H7 (cell line): ENCODE results near the gene NCF4. TPM values are rescaled to one million over a fixed set of nuclear protein-coding genes. Genes with fewer than 3 reads are reported as not detected.

ENCODE experiments used
- DNase-seq: peaks from one replicate; pipeline ENCODE4 v3.0.0; 2012
- H3K27me3 ChIP-seq: 2 replicates; pipeline ENCODE4 v1.6.0; 2011; ENCODE audit warnings: mild to moderate bottlenecking, low read length; ENCODE audit not compliant: control insufficient read depth, insufficient read depth
- H3K36me3 ChIP-seq: replicated peaks from 2 replicates; pipeline ENCODE4 v1.5.1; 2011; ENCODE audit warnings: low read length; ENCODE audit not compliant: control insufficient read depth, insufficient read depth
- H3K4me3 ChIP-seq: 2 replicates; pipeline ENCODE4 v1.5.1; 2011; ENCODE audit warnings: low read depth, mild to moderate bottlenecking, control low read depth, low read length, moderate library complexity; ENCODE audit not compliant: insufficient read depth
- total RNA-seq: library from RNA; depleted of rRNA; stranded (reverse); fragments of >200 nt; shearing (Covaris generic); gene quantifications from 2 replicates; pipeline ENCODE4 v1.2.3, GENCODE V29; 2014

The NCF4 gene
- total RNA-seq, 1 experiment from 2014 or later = not detected

DNA sequence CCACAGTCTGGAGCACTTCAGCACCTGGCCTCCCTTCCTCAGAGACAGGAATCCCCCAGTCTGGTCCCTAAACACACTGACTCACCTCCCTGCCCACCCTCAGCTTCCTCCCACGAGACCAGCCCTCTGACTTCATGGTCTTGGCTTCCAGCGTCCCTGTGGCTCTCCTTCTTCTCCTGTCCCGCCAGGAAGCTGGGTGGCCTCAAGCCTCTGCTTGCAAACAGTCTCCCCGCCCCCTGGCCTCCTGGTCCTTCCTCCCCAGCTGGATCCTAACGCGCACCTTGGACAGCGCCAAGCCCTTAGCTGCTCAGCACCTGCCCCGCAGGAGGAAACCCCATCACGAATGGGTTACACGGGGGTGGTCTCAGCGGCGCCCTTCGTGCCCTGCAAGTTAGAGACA, 4.5 kb downstream of the NCF4 start:
- no peak overlapping the region for H3K4me3 ChIP-seq
- no peaks in the 10 kb centered on the region for H3K36me3 ChIP-seq
- DNase-seq = peak; percentile 64
- no peaks in the 10 kb centered on the region for H3K27me3 ChIP-seq

DNA sequence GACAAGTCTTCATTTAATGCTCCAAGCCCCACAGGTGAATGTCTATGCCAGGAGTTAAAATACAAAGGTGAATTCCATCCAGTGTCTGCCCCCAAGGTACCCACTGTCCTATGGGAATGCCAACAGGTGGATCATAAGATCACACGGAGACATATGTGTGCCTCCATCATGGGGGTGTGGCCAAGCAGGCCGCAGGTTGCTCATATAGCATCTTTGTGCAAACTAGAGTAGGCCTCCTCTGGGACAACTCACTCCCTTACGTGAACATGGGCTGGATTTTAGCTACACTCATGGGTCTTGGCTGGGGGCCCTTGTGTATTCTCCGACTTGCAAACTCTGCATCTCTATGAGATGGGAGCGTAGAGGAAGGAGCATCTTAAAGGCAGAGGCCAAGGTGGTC, 6.9 kb downstream of the NCF4 start:
- Histone ChIP-seq H3K27me3 (no peaks in the 10 kb centered on the region; the same call in none of the 2 replicates), H3K36me3 (no peaks in the 10 kb centered on the region), H3K4me3 (no peak overlapping the region)
- DNase-seq = no peak

DNA sequence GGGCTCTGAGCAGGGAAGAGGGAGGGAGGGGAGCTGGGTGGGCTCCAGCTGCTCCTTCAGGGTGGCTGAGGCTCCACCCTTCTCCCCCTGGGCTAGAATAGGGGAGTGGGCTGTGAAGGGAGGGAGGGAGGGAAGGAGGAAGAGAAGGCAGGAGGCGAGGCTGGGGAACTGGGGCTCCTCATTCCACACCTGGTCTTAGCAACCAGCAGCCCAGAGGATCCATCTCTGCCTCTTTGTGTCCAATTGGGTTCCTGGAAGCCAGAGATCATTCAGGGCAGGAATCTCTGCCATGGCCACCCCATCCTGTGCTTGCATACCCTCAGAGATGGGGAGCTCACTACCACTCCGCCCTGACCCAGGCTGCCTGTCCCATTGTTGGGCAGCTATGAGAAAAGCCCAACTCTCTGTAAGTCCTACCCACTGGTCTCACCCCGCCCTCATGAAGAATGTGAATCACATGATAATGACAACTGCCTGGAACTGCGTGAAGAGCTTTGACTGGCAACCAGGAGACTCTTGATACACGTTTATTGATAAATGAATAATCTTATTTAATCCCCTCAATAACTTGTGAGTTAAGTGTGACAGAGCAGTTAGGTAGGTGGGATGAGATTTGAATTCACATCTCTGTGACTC, 7.9 kb downstream of the NCF4 start:
- DNase-seq = no peak
- Histone ChIP-seq H3K27me3 (no peaks in the 10 kb centered on the region; the same call in none of the 2 replicates), H3K4me3 (no peak overlapping the region), H3K36me3 (no peaks in the 10 kb centered on the region)

DNA sequence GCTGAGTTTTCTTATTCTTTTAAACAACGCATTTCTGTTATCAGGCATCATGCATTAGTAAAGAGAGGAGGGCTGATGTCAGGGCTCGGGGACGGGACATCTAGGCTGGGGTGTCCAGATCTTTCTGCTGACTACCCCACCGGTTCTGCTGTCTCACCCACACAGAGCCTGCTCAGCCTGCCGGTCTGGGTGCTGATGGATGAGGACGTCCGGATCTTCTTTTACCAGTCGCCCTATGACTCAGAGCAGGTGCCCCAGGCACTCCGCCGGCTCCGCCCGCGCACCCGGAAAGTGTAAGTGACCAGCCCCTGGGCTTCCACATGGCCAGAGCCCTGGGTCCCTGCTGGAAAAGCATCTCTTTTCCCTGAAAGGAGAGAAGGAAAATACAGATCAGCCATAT, 9.4 kb downstream of the NCF4 start:
- Histone ChIP-seq H3K4me3 (no peak overlapping the region), H3K27me3 (no peaks in the 10 kb centered on the region; the same call in none of the 2 replicates), H3K36me3 (no peaks in the 10 kb centered on the region)
- DNase-seq = no peak

DNA sequence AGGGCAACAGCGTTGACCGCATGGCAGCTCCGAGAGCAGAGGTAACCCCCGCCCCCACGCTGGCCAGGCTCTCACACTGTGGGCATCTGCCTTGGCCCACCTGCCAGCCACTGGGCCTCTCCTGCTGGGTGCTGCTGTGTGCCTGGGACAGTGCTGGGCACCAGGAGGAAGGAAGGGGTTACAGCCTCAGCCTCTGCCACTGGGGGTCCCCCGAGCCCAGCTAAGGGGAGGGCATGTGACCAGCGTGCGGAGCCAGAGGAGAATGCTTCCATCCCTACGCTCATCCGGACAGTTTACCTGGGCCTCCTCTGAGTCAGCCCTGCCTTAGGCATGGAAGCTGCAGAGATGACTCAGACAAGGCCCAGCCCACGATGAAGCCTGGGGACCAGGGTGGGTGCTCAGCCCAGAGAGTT, 10.9 kb downstream of the NCF4 start:
- Histone ChIP-seq H3K36me3 (no peaks in the 10 kb centered on the region), H3K4me3 (no peak overlapping the region), H3K27me3 (no peaks in the 10 kb centered on the region; the same call in none of the 2 replicates)
- DNase-seq = peak; percentile 74

DNA sequence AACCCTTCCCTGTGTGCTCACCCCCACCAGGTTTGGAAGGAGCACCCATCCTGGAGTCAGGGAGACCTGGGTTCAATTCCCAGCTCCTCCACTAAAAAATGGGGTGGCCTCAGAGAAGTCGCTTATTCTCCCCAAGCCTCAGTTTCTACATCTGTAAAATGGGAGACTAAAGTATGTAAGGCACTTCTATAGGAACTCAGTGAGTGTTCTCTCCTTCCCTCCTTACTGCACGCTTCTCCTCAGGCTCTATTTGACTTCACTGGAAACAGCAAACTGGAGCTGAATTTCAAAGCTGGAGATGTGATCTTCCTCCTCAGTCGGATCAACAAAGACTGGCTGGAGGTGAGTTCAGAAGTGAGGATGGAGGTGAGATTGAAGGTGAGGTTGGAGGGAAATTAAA, 11.3 kb downstream of the NCF4 start:
- Histone ChIP-seq H3K36me3 (no peaks in the 10 kb centered on the region), H3K27me3 (no peaks in the 10 kb centered on the region; the same call in none of the 2 replicates), H3K4me3 (no peak overlapping the region)
- no peak for DNase-seq

DNA sequence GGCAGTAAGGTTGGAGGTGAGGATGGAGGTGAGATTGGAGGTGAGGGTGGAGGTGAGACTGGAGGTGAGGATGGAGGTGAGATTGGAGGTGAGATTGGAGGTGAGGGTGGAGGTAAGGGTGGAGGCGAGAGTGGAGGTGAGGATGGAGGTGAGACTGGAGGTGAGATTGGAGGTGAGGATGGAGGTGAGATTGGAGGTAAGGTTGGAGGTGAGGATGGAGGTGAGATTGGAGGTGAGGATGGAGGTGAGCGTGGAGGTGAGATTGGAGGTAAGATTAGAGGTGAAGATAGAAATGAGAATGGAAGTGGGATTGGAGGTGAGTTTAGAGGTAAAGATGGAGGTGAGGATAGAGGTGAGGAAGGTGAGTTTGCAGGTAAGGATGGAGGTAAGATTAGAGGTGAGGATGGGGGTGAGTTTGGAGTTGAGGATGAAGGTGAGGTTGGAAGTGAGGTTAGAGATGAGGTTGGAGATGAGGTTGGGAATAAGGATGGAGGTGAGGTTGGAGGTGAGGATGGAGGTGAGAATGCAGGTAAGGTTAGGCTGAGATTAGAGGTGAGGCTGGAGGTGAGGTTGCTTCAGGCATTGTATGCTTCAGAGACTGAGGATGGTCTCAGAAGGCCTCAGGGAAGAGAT, 12.2 kb downstream of the NCF4 start:
- Histone ChIP-seq H3K27me3 (no peaks in the 10 kb centered on the region; the same call in none of the 2 replicates), H3K36me3 (no peaks in the 10 kb centered on the region), H3K4me3 (no peak overlapping the region)
- DNase-seq = no peak

DNA sequence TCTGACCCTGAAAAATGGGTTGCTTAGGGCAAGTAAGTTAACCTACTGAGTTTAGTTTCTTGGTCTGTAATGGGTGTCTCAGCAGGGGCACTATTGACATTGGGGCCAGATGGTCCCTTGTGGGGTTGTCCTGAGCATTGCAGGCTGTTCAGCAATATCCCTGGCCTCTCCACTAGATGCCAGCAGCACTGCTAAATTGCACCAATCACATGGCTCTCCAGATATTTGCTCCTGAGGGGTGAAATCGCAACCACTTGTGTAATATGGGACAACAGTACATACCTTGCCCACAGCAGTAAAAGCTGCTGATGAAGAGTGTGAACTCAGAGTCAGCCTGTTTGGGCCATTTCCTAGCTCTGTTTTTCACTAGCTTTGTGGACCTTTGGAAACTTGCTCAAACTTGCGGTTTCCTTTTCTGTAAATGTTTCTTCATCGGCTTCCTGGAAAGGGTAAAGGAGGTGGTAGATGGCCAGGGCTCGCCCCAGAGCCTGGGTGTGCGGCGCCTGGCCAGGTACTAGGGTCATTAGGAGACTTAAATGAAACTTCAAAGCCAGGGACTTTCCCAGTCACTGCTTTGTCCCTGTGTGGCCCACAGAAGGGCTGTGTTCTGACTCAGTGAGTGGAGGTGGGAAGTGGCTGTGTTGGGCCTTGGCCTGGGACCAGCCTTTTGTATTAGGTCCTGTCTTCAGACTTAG, 13.0 kb downstream of the NCF4 start:
- H3K27me3 ChIP-seq = no peaks in the 10 kb centered on the region; the same call in none of the 2 replicates
- DNase-seq = peak; percentile 84
- no peaks in the 10 kb centered on the region for H3K36me3 ChIP-seq
- no peak overlapping the region for H3K4me3 ChIP-seq

DNA sequence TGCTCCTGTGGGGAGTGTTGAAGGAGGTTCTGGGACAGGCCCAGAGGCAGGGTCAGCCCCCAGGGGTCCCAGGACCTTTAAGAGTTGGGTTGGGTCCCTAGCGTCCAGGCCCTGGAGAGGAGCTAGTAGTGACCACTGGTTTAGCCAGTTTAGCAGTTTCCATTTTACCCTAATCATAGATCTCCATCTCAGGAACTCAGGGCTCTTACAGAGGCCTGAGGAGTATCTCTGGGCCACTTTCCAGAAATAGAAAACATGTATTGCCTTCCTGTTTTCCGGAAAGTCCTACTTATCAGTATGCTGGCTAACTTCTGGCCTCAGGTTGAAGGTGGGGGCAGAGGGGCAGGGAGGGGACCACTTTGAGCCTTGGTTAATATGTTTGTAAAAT, 13.5 kb downstream of the NCF4 start:
- no peak for DNase-seq
- Histone ChIP-seq H3K4me3 (no peak overlapping the region), H3K27me3 (no peaks in the 10 kb centered on the region; the same call in none of the 2 replicates), H3K36me3 (no peaks in the 10 kb centered on the region)

DNA sequence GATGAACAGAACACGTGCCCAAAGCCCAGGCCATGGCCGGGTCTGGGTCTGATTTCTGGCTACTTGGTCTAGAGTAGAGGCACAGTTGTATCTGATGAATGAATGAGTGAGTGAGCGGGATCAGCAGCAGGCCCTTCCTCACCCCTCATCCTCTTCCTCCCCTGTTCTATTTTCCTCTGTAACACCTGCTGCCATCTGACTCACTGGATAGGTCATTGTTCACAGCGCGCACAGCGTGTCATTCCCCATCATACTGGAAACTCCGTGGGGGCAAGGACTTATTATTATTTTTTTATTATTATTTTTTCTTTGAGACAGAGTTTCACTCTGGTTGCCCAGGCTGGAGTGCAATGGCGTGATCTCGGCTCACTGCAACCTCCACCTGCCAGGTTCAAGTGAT, 13.9 kb downstream of the NCF4 start:
- Histone ChIP-seq H3K36me3 (no peaks in the 10 kb centered on the region), H3K4me3 (no peak overlapping the region), H3K27me3 (no peaks in the 10 kb centered on the region; the same call in none of the 2 replicates)
- DNase-seq = no peak

DNA sequence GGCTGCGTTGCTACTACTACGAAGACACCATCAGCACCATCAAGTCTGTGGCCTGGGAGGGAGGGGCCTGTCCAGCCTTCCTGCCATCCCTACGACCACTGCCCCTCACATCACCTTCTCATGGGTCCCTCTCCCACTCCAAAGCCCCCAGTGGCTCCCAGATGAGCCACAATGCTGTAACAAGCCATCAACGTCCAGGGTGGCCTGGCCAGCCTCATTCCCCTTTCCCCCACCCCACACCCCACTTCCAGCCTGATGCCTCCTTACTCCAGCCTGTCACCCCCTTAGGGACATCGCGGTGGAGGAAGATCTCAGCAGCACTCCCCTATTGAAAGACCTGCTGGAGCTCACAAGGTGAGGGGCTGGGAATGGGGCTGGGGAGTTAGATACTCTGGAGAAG, 14.9 kb downstream of the NCF4 start:
- no peak for DNase-seq
- Histone ChIP-seq H3K36me3 (no peaks in the 10 kb centered on the region), H3K4me3 (no peak overlapping the region), H3K27me3 (no peaks in the 10 kb centered on the region; the same call in none of the 2 replicates)

DNA sequence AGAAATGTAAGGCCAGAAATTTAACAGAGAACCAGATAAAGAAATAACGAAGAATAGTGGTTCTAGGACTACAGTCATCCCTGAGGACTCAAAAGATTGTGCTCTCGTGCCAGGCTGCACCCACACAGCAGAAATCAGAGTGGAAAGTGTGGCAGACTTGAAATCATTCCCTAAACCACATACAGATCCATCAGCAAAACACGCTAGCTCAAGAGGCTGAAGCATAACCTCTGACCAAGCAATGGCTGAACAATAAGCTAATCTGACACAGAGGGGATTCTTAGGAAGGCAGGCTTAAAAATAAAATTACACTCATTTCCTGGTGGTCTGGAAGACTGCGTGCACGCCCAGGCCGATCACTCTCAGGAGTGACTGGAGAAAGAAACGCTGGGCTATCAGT, 19.0 kb downstream of the NCF4 start:
- Histone ChIP-seq H3K36me3 (no peaks in the 10 kb centered on the region), H3K4me3 (no peak overlapping the region)
- no peak for DNase-seq

DNA sequence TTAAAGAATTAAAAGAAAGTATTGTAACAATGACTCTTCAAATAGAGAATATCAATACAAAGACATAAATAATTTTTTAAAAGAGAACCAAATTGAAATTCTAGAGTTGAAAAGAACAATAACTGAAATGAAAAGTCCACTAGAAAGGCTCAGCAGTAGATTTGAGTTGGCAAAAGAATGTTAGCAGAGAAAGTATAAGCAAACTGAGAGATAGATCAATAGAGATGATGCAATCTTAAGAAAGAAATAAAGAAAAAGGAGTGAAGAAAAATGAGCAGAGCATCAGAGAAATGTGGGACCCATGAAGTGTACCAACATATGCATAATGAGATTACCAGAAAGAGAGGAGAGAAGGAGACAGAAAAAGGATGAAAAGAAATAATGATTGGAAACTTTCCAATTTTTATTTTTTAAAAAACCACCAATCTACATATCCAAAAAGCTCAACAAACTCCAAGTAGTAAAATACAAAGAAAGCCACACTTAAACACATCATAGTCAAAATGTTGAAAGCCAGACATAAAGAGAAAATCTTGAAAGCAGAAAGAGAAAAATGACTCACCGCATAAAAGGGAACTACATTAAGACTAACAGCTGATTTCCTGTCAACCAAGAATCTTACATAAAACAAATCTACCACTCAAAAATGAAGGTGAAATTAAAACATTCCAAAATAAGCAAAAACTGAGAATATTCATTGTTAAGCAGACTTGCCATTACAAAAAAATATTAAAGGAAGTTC, 20.9 kb downstream of the NCF4 start:
- DNase-seq = no peak
- Histone ChIP-seq H3K27me3 (no peaks in the 10 kb centered on the region), H3K36me3 (no peaks in the 10 kb centered on the region), H3K4me3 (no peak overlapping the region)

More for the DNA sequence above, 19.0 kb downstream of the NCF4 start:
- H3K27me3 ChIP-seq = no peaks in the 10 kb centered on the region

DNA sequence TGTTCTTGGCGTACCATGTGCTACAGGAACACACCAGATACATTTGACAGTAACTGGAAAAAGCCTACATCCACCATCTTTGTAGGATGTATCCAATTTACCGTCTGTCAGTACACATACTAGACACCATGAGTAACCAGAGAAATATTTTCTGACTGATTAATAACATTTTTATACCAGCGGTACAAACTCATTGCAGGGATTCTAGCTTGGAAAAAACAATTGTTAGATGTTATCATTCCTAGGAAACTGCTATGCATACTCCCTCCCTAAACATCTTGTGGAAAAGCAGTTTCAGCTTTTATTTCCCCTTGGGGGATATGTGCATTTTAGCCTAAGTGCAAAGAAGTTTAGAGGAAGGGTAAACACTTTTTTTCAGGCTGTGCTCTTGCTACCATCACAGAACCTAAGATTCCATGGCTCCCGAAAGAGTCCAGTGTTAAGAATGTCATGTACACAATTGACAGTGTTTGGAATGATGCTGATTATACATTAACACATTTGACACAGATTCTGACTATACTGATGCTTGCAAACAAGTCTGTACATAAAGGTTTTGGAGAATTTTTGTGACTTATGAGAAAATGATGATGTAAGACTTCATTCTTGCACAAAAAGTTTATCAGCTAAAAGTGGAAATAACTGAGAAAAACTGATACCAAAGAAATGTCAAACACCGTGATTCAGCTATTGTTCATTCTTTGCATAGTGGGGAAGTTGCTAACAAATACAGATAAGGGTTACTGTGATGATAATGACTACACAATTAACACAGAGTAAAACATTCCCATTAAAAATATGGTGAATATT, 23.7 kb downstream of the NCF4 start:
- H3K4me3 ChIP-seq = no peak overlapping the region
- H3K27me3 ChIP-seq = no peaks in the 10 kb centered on the region
- no peak for DNase-seq
- H3K36me3 ChIP-seq = no peaks in the 10 kb centered on the region
